Measurements from ENCODE around the gene KIF17.

Gene KIF17

GRCh38 chr1:20710469-20711284 lies 7.1 kb downstream of the KIF17 start:
- DNase-seq (ENCODE audit: low spot score), result no peak

- DNase-seq (ENCODE audit: low spot score), result no peak
Observed at GRCh38 chr1:20709868-20710267, 7.9 kb downstream of the KIF17 start.

- DNase-seq (ENCODE audit: low spot score), result no peak
Observed at GRCh38 chr1:20708891-20709290, 8.9 kb downstream of the KIF17 start.

GRCh38 chr1:20708057-20708456 lies 9.8 kb downstream of the KIF17 start:
- DNase-seq (ENCODE audit: low spot score), result no peak

GRCh38 chr1:20706841-20707240 lies 11.0 kb downstream of the KIF17 start:
- no peak for DNase-seq (ENCODE audit: low spot score)

- no peak for DNase-seq (ENCODE audit: low spot score)
Observed at GRCh38 chr1:20705203-20705755, 12.5 kb downstream of the KIF17 start.

- no peak for DNase-seq (ENCODE audit: low spot score)
Observed at GRCh38 chr1:20704390-20705202, 13.2 kb downstream of the KIF17 start.

GRCh38 chr1:20703124-20703756 lies 14.6 kb downstream of the KIF17 start:
- DNase-seq (ENCODE audit: low spot score), result no peak

- DNase-seq (ENCODE audit: low spot score), result no peak
Observed at GRCh38 chr1:20702416-20702815, 15.4 kb downstream of the KIF17 start.

- DNase-seq (ENCODE audit: low spot score), result no peak
Observed at GRCh38 chr1:20701847-20702246, 16.0 kb downstream of the KIF17 start.

- DNase-seq (ENCODE audit: low spot score), result no peak
Observed at GRCh38 chr1:20701446-20701845, 16.4 kb downstream of the KIF17 start.

GRCh38 chr1:20700636-20701215 lies 17.1 kb downstream of the KIF17 start:
- DNase-seq (ENCODE audit: low spot score), result no peak

GRCh38 chr1:20699558-20699957 lies 18.2 kb downstream of the KIF17 start:
- DNase-seq (ENCODE audit: low spot score), result no peak

GRCh38 chr1:20698195-20698910 lies 19.5 kb downstream of the KIF17 start:
- peak; percentile 20 for DNase-seq (ENCODE audit: low spot score)

- DNase-seq (ENCODE audit: low spot score), result no peak
Observed at GRCh38 chr1:20697563-20697962, 20.2 kb downstream of the KIF17 start.

- peak; percentile 93 for DNase-seq (ENCODE audit: low spot score)
Observed at GRCh38 chr1:20696397-20697333, 21.1 kb downstream of the KIF17 start.

- DNase-seq (ENCODE audit: low spot score), result no peak
Observed at GRCh38 chr1:20695515-20695914, 22.3 kb downstream of the KIF17 start.

- DNase-seq (ENCODE audit: low spot score), result no peak
Observed at GRCh38 chr1:20693623-20694022, 24.2 kb downstream of the KIF17 start.

- no peak for DNase-seq (ENCODE audit: low spot score)
Observed at GRCh38 chr1:20691872-20692271, 25.9 kb downstream of the KIF17 start.

- no peak for DNase-seq (ENCODE audit: low spot score)
Observed at GRCh38 chr1:20689645-20690056, 28.2 kb downstream of the KIF17 start.

Data from RKO (cell line).